Caco-2 (cell line): ENCODE results near the gene PRDM15. TPM values are rescaled to one million over a fixed set of nuclear protein-coding genes. Genes with fewer than 3 reads are reported as not detected.

Experiments
- BruUV-seq: library from RNA; stranded (reverse); fragments of 400-500 nt; replicated peaks from 2 replicates; lab custom pipeline; 2021; lab: Mats Ljungman, UMichigan
- CTCF ChIA-PET: fragments of 300-600 bp; sonication (Branson Sonifier 250); formaldehyde crosslinking; loops from one replicate; lab custom pipeline; 2022; ENCODE audit warnings: antibody characterized with exemption; lab: Charles Lee
- POLR2A ChIA-PET: fragments of 300-600 bp; sonication (Branson Sonifier 250); formaldehyde crosslinking; loops from one replicate; lab custom pipeline; 2022; ENCODE audit warnings: antibody characterized with exemption; lab: Charles Lee
- DNase-seq, 2 experiments: peaks; one replicate each; pipeline versions ENCODE4 v3.0.0 to v3.0.0-alpha.2; 2020 to 2022
- H3K27me3 ChIP-seq: replicated peaks from 2 replicates; pipeline ENCODE4 v1.6.0; 2011; ENCODE audit warnings: low read length; ENCODE audit not compliant: control insufficient read depth, insufficient read depth
- H3K36me3 ChIP-seq: 2 replicates; pipeline ENCODE4 v1.5.1; 2011; ENCODE audit warnings: low read length; ENCODE audit not compliant: control insufficient read depth, insufficient read depth
- H3K4me1 ChIP-seq: fragments of 250-450 bp; sonication (Bioruptor Pico); 2 replicates; pipeline ENCODE4 v1.5.1; 2020; ENCODE audit warnings: mild to moderate bottlenecking
- H3K4me3 ChIP-seq: 2 replicates; pipeline ENCODE4 v1.5.1; 2011; ENCODE audit warnings: low read depth, mild to moderate bottlenecking, control low read depth, low read length
- H3K9me3 ChIP-seq: fragments of 250-450 bp; sonication (Bioruptor Pico); 2 replicates; pipeline ENCODE4 v1.5.1; 2020; ENCODE audit warnings: mild to moderate bottlenecking, moderate library complexity
- H3K27ac Mint-ChIP-seq: one replicate; pipeline ENCODE4 v1.8.0; 2022; ENCODE audit warnings: mixed read lengths; ENCODE audit not compliant: unreplicated experiment
- H3K27me3 Mint-ChIP-seq: one replicate; pipeline ENCODE4 v1.8.0; 2022; ENCODE audit warnings: mixed read lengths; ENCODE audit not compliant: insufficient read depth, unreplicated experiment
- H3K36me3 Mint-ChIP-seq: one replicate; pipeline ENCODE4 v1.8.0; 2022; ENCODE audit warnings: mild to moderate bottlenecking, mixed read lengths; ENCODE audit not compliant: insufficient read depth, unreplicated experiment
- H3K4me1 Mint-ChIP-seq: one replicate; pipeline ENCODE4 v1.8.0; 2022; ENCODE audit warnings: low read depth, mixed read lengths; ENCODE audit not compliant: unreplicated experiment
- H3K4me3 Mint-ChIP-seq: one replicate; pipeline ENCODE4 v1.8.0; 2022; ENCODE audit warnings: mild to moderate bottlenecking, moderate library complexity, mixed read lengths; ENCODE audit not compliant: unreplicated experiment
- H3K9me3 Mint-ChIP-seq: one replicate; pipeline ENCODE4 v1.8.0; 2022; ENCODE audit warnings: mixed read lengths; ENCODE audit not compliant: unreplicated experiment
- CTCF ChIP-seq, 2 experiments: fragments of 200-600 bp in 1 of 2; IDR thresholded peaks; 1 replicate in 1 of 2; 2 replicates in 1 of 2; pipeline versions ENCODE4 v1.5.1 to v1.8.0; 2011 to 2022; ENCODE audit warnings: antibody characterized with exemption in 1 of 2, control low read depth in 1 of 2, inconsistent platforms in 1 of 2, low read depth in 1 of 2, low read length in 1 of 2, mild to moderate bottlenecking in 1 of 2, moderate library complexity in 1 of 2; ENCODE audit not compliant: insufficient read depth in 1 of 2, severe bottlenecking in 1 of 2, unreplicated experiment in 1 of 2
- intact Hi-C: fragments of 100-400 bp; cut with micrococcal nuclease; formaldehyde crosslinking; loops from one replicate; pipeline ENCODE4 v1.10.0; 2022; ENCODE audit not compliant: unreplicated experiment
- total RNA-seq: library from RNA; stranded (reverse); gene quantifications from 2 replicates; pipeline ENCODE4 v1.2.3, GENCODE V29; 2022

PRDM15 gene
- total RNA-seq, 1 experiment from 2014 or later, result 5.6 TPM

- H3K27me3 Mint-ChIP-seq, result no peaks in the 10 kb centered on the region
- H3K9me3 ChIP-seq, result no peaks in the 10 kb centered on the region
- no peaks in the 10 kb centered on the region for H3K36me3 ChIP-seq
- intact Hi-C loops, result no loop called here
- no peak overlapping the region for H3K27ac Mint-ChIP-seq
- no peaks in the 10 kb centered on the region for H3K4me1 Mint-ChIP-seq
- CTCF ChIA-PET, result no interaction called here
- H3K4me3 ChIP-seq, result no peak overlapping the region
- POLR2A ChIA-PET, result no interaction called here
- H3K9me3 Mint-ChIP-seq, result no peaks in the 10 kb centered on the region
- no peak overlapping the region for H3K4me3 Mint-ChIP-seq
- H3K27me3 ChIP-seq, result no peaks in the 10 kb centered on the region
- H3K36me3 Mint-ChIP-seq, result peaks cover 19% of the 10 kb centered on the region
- DNase-seq, result no peak
- no TSS peak for BruUV-seq
- no peak for TF ChIP-seq CTCF (IDR thresholded peaks at IDR 0.05; ENCODE audit: insufficient read depth in 1 of 2, low read depth in 1 of 2, low read length in 1 of 2, severe bottlenecking in 1 of 2, unreplicated experiment in 1 of 2)
- no peaks in the 10 kb centered on the region for H3K4me1 ChIP-seq
Measured at GRCh38 chr21:41906770-41907169, 27.6 kb upstream of the PRDM15 start.

GRCh38 chr21:41903559-41904351, 24.6 kb upstream of the PRDM15 start:
- no peak overlapping the region for H3K4me3 ChIP-seq
- no peaks in the 10 kb centered on the region for H3K9me3 ChIP-seq
- Mint-ChIP-seq H3K4me1 (no peaks in the 10 kb centered on the region), H3K4me3 (no peak overlapping the region), H3K27me3 (no peaks in the 10 kb centered on the region), H3K9me3 (no peaks in the 10 kb centered on the region), H3K36me3 (peaks cover 11% of the 10 kb centered on the region), H3K27ac (no peak overlapping the region)
- no peaks in the 10 kb centered on the region for H3K27me3 ChIP-seq
- H3K36me3 ChIP-seq, result 0 out of 2 replicates have a peak, but pooled peaks cover 1% of the 10 kb centered on the region
- no peaks in the 10 kb centered on the region for H3K4me1 ChIP-seq
- ChIA-PET CTCF (no interaction called here), POLR2A (no interaction called here)
- no peak for DNase-seq
- TF ChIP-seq CTCF (IDR thresholded peaks at IDR 0.05; ENCODE audit: insufficient read depth in 1 of 2, low read depth in 1 of 2, low read length in 1 of 2, severe bottlenecking in 1 of 2, unreplicated experiment in 1 of 2), result no peak
- intact Hi-C loops, result no loop called here
- BruUV-seq, result no TSS peak

GRCh38 chr21:41902946-41903345, 23.8 kb upstream of the PRDM15 start:
- H3K9me3 ChIP-seq, result no peaks in the 10 kb centered on the region
- Mint-ChIP-seq H3K27ac (no peak overlapping the region), H3K36me3 (peaks cover 11% of the 10 kb centered on the region), H3K4me3 (no peak overlapping the region), H3K9me3 (no peaks in the 10 kb centered on the region), H3K4me1 (no peaks in the 10 kb centered on the region), H3K27me3 (no peaks in the 10 kb centered on the region)
- no peak for TF ChIP-seq CTCF (IDR thresholded peaks at IDR 0.05; ENCODE audit: insufficient read depth in 1 of 2, low read depth in 1 of 2, low read length in 1 of 2, severe bottlenecking in 1 of 2, unreplicated experiment in 1 of 2)
- H3K4me1 ChIP-seq, result no peaks in the 10 kb centered on the region
- CTCF ChIA-PET, result no interaction called here
- H3K27me3 ChIP-seq, result no peaks in the 10 kb centered on the region
- POLR2A ChIA-PET, result no interaction called here
- BruUV-seq, result no TSS peak
- no peak overlapping the region for H3K4me3 ChIP-seq
- DNase-seq, result no peak
- H3K36me3 ChIP-seq, result 0 out of 2 replicates have a peak, but pooled peaks cover 1% of the 10 kb centered on the region
- intact Hi-C loops, result no loop called here
